ENCODE data around the gene PIBF1. TPM values are rescaled to one million over a fixed set of nuclear protein-coding genes. Genes with fewer than 3 reads are reported as not detected.
"Not testable (repeated sequence)": the region's sequence is repeated elsewhere in the genome, so short reads cannot be mapped to it uniquely, and the experiment has no call there.

PIBF1 gene
- total and polyA plus RNA-seq, 7 donors: 6.5 to 24.0 (median 17.7) TPM

GRCh38 chr13:72774019-72774418 lies 7.9 kb upstream of the PIBF1 start:
- H3K36me3 ChIP-seq: peaks cover 19 to 92% (median 61%) of the 10 kb centered on the region in 4 donors
- no peaks in the 10 kb centered on the region for H3K9me3 ChIP-seq
- H3K4me3 ChIP-seq: no peak overlapping the region
- TF ChIP-seq POLR2A (IDR thresholded peaks at IDR 0.05) (no peak), POLR2AphosphoS5 (IDR thresholded peaks at IDR 0.05) (no peak), CTCF (IDR thresholded peaks at IDR 0.05) (no peak)
- H3K4me1 ChIP-seq: peaks cover 0 to 7% (median 1%) of the 10 kb centered on the region in 4 donors
- 86 to 89% methylated on average over 2 of the region's 2 CpGs for WGBS, 2 donors
- intact Hi-C loops (cut with DNase I): no loop called here
- DNase-seq: no peak
- no peak overlapping the region for H3K27ac ChIP-seq
- no peaks in the 10 kb centered on the region for H3K27me3 ChIP-seq

GRCh38 chr13:72782717-72783116 lies 784 bp downstream of the PIBF1 start:
- 0 to 5% methylated on average over 7 of the region's 7 CpGs for WGBS, 2 donors
- Histone ChIP-seq H3K9me3 (no peaks in the 10 kb centered on the region), H3K4me1 (peaks cover 0 to 41% (median 32%) of the 10 kb centered on the region in 4 donors), H3K36me3 (peaks cover 2 to 20% (median 5%) of the 10 kb centered on the region in 4 donors), H3K4me3 (peak overlapping the region; percentile 82 to 95 (median 94)), H3K27me3 (no peaks in the 10 kb centered on the region), H3K27ac (peak overlapping the region; percentile 87 to 92 (median 88))
- intact Hi-C loops (cut with DNase I): loop anchor here (5.0 kb wide), 1 partner anchor 275 kb away; the partner anchor contains the start of gene KLF5
- TF ChIP-seq CTCF (IDR thresholded peaks at IDR 0.05): no peak
- no peak for TF ChIP-seq EP300 (IDR thresholded peaks at IDR 0.05)
- TF ChIP-seq POLR2A (IDR thresholded peaks at IDR 0.05): no peak
- TF ChIP-seq POLR2AphosphoS5 (IDR thresholded peaks at IDR 0.05): no peak
- no peak for DNase-seq

GRCh38 chr13:72784679-72785078 lies 2.7 kb downstream of the PIBF1 start:
- H3K27ac ChIP-seq, H3K4me3 ChIP-seq, H3K9me3 ChIP-seq, DNase-seq, H3K27me3 ChIP-seq: not testable (repeated sequence)
- intact Hi-C loops (cut with DNase I): loop anchor here (5.0 kb wide), 1 partner anchor 273 kb away; the partner anchor contains the start of gene KLF5
- WGBS, 2 donors: 95 to 97% methylated on average over 4 of the region's 4 CpGs
- H3K4me1 ChIP-seq: peaks cover 0 to 32% (median 22%) of the 10 kb centered on the region in 4 donors
- peaks cover 0 to 15% (median 0%) of the 10 kb centered on the region in 4 donors for H3K36me3 ChIP-seq

GRCh38 chr13:72788831-72789230 lies 6.9 kb downstream of the PIBF1 start:
- 71 to 82% methylated on average over 1 of the region's 1 CpG for WGBS, 2 donors
- Histone ChIP-seq H3K27me3 (no peaks in the 10 kb centered on the region), H3K9me3 (no peaks in the 10 kb centered on the region), H3K4me3 (no peak overlapping the region), H3K4me1 (peaks cover 0 to under 1% (median under 1%) of the 10 kb centered on the region in 4 donors), H3K27ac (no peak overlapping the region), H3K36me3 (peaks cover 0 to 36% (median 4%) of the 10 kb centered on the region in 4 donors)
- DNase-seq: no peak
- no peak for TF ChIP-seq POLR2A (IDR thresholded peaks at IDR 0.05)
- TF ChIP-seq EP300 (IDR thresholded peaks at IDR 0.05): no peak
- TF ChIP-seq CTCF (IDR thresholded peaks at IDR 0.05): no peak
- TF ChIP-seq POLR2AphosphoS5 (IDR thresholded peaks at IDR 0.05): no peak
- intact Hi-C loops (cut with DNase I): no loop called here

GRCh38 chr13:72792640-72793039 lies 10.7 kb downstream of the PIBF1 start:
- TF ChIP-seq EP300 (IDR thresholded peaks at IDR 0.05): no peak
- no peak for TF ChIP-seq POLR2A (IDR thresholded peaks at IDR 0.05)
- TF ChIP-seq POLR2AphosphoS5 (IDR thresholded peaks at IDR 0.05): no peak
- TF ChIP-seq CTCF (IDR thresholded peaks at IDR 0.05): no peak
- Histone ChIP-seq H3K4me3 (no peak overlapping the region), H3K4me1 (no peaks in the 10 kb centered on the region), H3K27ac (no peak overlapping the region), H3K27me3 (no peaks in the 10 kb centered on the region), H3K9me3 (no peaks in the 10 kb centered on the region), H3K36me3 (peaks cover 0 to 54% (median 10%) of the 10 kb centered on the region in 4 donors)
- intact Hi-C loops (cut with DNase I): no loop called here
- DNase-seq: no peak
- 94 to 98% methylated on average over 2 of the region's 2 CpGs for WGBS, 2 donors
